ENCODE results near the gene GALNT1. TPM values are rescaled to one million over a fixed set of nuclear protein-coding genes. Genes with fewer than 3 reads are reported as not detected.

Gene GALNT1
- total RNA-seq, 4 donors from 2014 or later, result 46.2 to 96.5 (median 62.6) TPM

- no peak for TF ChIP-seq POLR2A (IDR thresholded peaks at IDR 0.05)
- Histone ChIP-seq H3K4me3 (no peak overlapping the region), H3K36me3 (peaks cover 24% of the 10 kb centered on the region), H3K9me3 (no peaks in the 10 kb centered on the region), H3K27me3 (no peaks in the 10 kb centered on the region), H3K4me1 (no peaks in the 10 kb centered on the region), H3K27ac (no peak overlapping the region)
- DNase-seq (ENCODE audit: low spot score in 2 of 2), result no peak
- WGBS, result 48% methylated on average over 6 of the region's 6 CpGs
Measured at GRCh38 chr18:35707674-35708073, 126.1 kb downstream of the GALNT1 start.

- H3K27me3 ChIP-seq, result no peaks in the 10 kb centered on the region
- no peak overlapping the region for H3K4me3 ChIP-seq
- H3K36me3 ChIP-seq, result peaks cover 14% of the 10 kb centered on the region
- H3K4me1 ChIP-seq, result no peaks in the 10 kb centered on the region
- no peak for TF ChIP-seq POLR2A (IDR thresholded peaks at IDR 0.05)
- H3K9me3 ChIP-seq, result no peaks in the 10 kb centered on the region
- DNase-seq (ENCODE audit: low spot score in 2 of 2), result no peak
- WGBS, result 86% methylated on average over 2 of the region's 2 CpGs
- no peak overlapping the region for H3K27ac ChIP-seq
Measured at GRCh38 chr18:35710581-35710980, 129.0 kb downstream of the GALNT1 start.

- H3K36me3 ChIP-seq, result peaks cover 14% of the 10 kb centered on the region
- TF ChIP-seq POLR2AphosphoS5 (IDR thresholded peaks at IDR 0.05) (no peak), CTCF (IDR thresholded peaks at IDR 0.05) (no peak), POLR2A (IDR thresholded peaks at IDR 0.05) (no peak), EP300 (IDR thresholded peaks at IDR 0.05) (no peak)
- no peaks in the 10 kb centered on the region for H3K4me1 ChIP-seq
- no peak for DNase-seq (ENCODE audit: low spot score in 2 of 2)
- H3K27ac ChIP-seq, result no peak overlapping the region
- no peak overlapping the region for H3K4me3 ChIP-seq
- H3K27me3 ChIP-seq, result no peaks in the 10 kb centered on the region
- H3K9me3 ChIP-seq, result no peaks in the 10 kb centered on the region
- WGBS, result 91% methylated on average over 2 of the region's 2 CpGs
Measured at GRCh38 chr18:35711227-35711626, 129.7 kb downstream of the GALNT1 start.

GRCh38 chr18:35713545-35713944 lies 132.0 kb downstream of the GALNT1 start:
- H3K27me3 ChIP-seq, result no peaks in the 10 kb centered on the region
- WGBS, result 74% methylated on average over 2 of the region's 2 CpGs
- TF ChIP-seq EP300 (IDR thresholded peaks at IDR 0.05), result no peak
- no peak for TF ChIP-seq POLR2A (IDR thresholded peaks at IDR 0.05)
- no peak for TF ChIP-seq CTCF (IDR thresholded peaks at IDR 0.05)

GRCh38 chr18:35714539-35714938 lies 133.0 kb downstream of the GALNT1 start:
- Histone ChIP-seq H3K27me3 (no peaks in the 10 kb centered on the region), H3K36me3 (peaks cover 11% of the 10 kb centered on the region), H3K4me1 (no peaks in the 10 kb centered on the region), H3K27ac (no peak overlapping the region), H3K4me3 (no peak overlapping the region), H3K9me3 (peaks cover 18% of the 10 kb centered on the region)
- TF ChIP-seq EP300 (IDR thresholded peaks at IDR 0.05) (no peak), CTCF (IDR thresholded peaks at IDR 0.05) (no peak), POLR2A (IDR thresholded peaks at IDR 0.05) (no peak), POLR2AphosphoS5 (IDR thresholded peaks at IDR 0.05) (no peak)
- WGBS, result 100% methylated on average over 2 of the region's 2 CpGs
- DNase-seq (ENCODE audit: low spot score in 2 of 2), result no peak

More at GRCh38 chr18:35713545-35713944, 132.0 kb downstream of the GALNT1 start:
- Histone ChIP-seq H3K4me3 (no peak overlapping the region), H3K36me3 (peaks cover 14% of the 10 kb centered on the region), H3K27ac (no peak overlapping the region), H3K4me1 (no peaks in the 10 kb centered on the region), H3K9me3 (peaks cover 9% of the 10 kb centered on the region)
- no peak for DNase-seq (ENCODE audit: low spot score in 2 of 2)

GRCh38 chr18:35715139-35715538 lies 133.6 kb downstream of the GALNT1 start:
- H3K27me3 ChIP-seq, result no peaks in the 10 kb centered on the region
- no peak overlapping the region for H3K27ac ChIP-seq
- no peaks in the 10 kb centered on the region for H3K4me1 ChIP-seq
- 100% methylated on average over 2 of the region's 2 CpGs for WGBS
- no peak for DNase-seq (ENCODE audit: low spot score in 2 of 2)
- peaks cover 7% of the 10 kb centered on the region for H3K36me3 ChIP-seq
- TF ChIP-seq EP300 (IDR thresholded peaks at IDR 0.05) (no peak), POLR2AphosphoS5 (IDR thresholded peaks at IDR 0.05) (no peak), CTCF (IDR thresholded peaks at IDR 0.05) (no peak), POLR2A (IDR thresholded peaks at IDR 0.05) (no peak)
- H3K9me3 ChIP-seq, result peaks cover 24% of the 10 kb centered on the region
- H3K4me3 ChIP-seq, result no peak overlapping the region
